HL-60/S4 treated with phorbol 12-myristate 13-acetate at 8.2 ng/mL for 4 days and 3 days (cell line): ENCODE data around the gene PDSS1.
"Not testable (repeated sequence)": the region's sequence is repeated elsewhere in the genome, so short reads cannot be mapped to it uniquely, and the experiment has no call there.

Experiments
- in situ Hi-C: fragments of 300-500 bp; cut with MboI; formaldehyde crosslinking; loops from 2 replicates; pipeline ENCODE4 v1.15.0; 2022; ENCODE audit warnings: low sequenced_read_pairs

The PDSS1 gene

GRCh38 chr10:26735435-26735834 is 37.9 kb downstream of the PDSS1 start:
- in situ Hi-C loops: no loop called here

GRCh38 chr10:26737730-26738129 is 40.2 kb downstream of the PDSS1 start:
- in situ Hi-C loops: no loop called here

GRCh38 chr10:26738301-26738911 is 40.9 kb downstream of the PDSS1 start:
- in situ Hi-C loops: no loop called here

- in situ Hi-C loops: no loop called here
Observed at GRCh38 chr10:26739071-26739631, 41.6 kb downstream of the PDSS1 start.

GRCh38 chr10:26741368-26741767 is 43.9 kb downstream of the PDSS1 start:
- in situ Hi-C loops: no loop called here

GRCh38 chr10:26743091-26743490 is 45.6 kb downstream of the PDSS1 start:
- in situ Hi-C loops: no loop called here

GRCh38 chr10:26743841-26744240 is 46.3 kb downstream of the PDSS1 start:
- in situ Hi-C loops: no loop called here

GRCh38 chr10:26746061-26746460 is 48.6 kb downstream of the PDSS1 start:
- in situ Hi-C loops: no loop called here

GRCh38 chr10:26755443-26755903 is 58.0 kb downstream of the PDSS1 start:
- in situ Hi-C loops: no loop called here

GRCh38 chr10:26759008-26759407 is 61.5 kb downstream of the PDSS1 start:
- in situ Hi-C loops: no loop called here

- in situ Hi-C loops: no loop called here
Observed at GRCh38 chr10:26765549-26765948, 68.0 kb downstream of the PDSS1 start.

- in situ Hi-C loops: no loop called here
Observed at GRCh38 chr10:26770069-26770468, 72.6 kb downstream of the PDSS1 start.

- in situ Hi-C loops: no loop called here
Observed at GRCh38 chr10:26773633-26774032, 76.1 kb downstream of the PDSS1 start.

GRCh38 chr10:26776258-26776657 is 78.8 kb downstream of the PDSS1 start:
- in situ Hi-C loops: no loop called here

GRCh38 chr10:26777686-26778085 is 80.2 kb downstream of the PDSS1 start:
- in situ Hi-C loops: no loop called here

GRCh38 chr10:26779176-26779860 is 81.8 kb downstream of the PDSS1 start:
- in situ Hi-C loops: no loop called here

- in situ Hi-C loops: no loop called here
Observed at GRCh38 chr10:26780106-26780792, 82.7 kb downstream of the PDSS1 start.

- in situ Hi-C loops: no loop called here
Observed at GRCh38 chr10:26780793-26781601, 83.5 kb downstream of the PDSS1 start.

GRCh38 chr10:26781797-26782196 is 84.3 kb downstream of the PDSS1 start:
- in situ Hi-C loops: no loop called here

GRCh38 chr10:26787362-26787761 is 89.9 kb downstream of the PDSS1 start:
- in situ Hi-C loops: no loop called here

- in situ Hi-C loops: not testable (repeated sequence)
Observed at GRCh38 chr10:26789779-26790178, 92.3 kb downstream of the PDSS1 start.
